GM18861 (cell line): ENCODE measurements around the gene RPL35A.

Experiments
- ATAC-seq: cut with Tn5 transposase; IDR thresholded peaks from one replicate; pipeline ENCODE4 v1.9.1; 2021; ENCODE audit not compliant: unreplicated experiment

RPL35A gene

DNA sequence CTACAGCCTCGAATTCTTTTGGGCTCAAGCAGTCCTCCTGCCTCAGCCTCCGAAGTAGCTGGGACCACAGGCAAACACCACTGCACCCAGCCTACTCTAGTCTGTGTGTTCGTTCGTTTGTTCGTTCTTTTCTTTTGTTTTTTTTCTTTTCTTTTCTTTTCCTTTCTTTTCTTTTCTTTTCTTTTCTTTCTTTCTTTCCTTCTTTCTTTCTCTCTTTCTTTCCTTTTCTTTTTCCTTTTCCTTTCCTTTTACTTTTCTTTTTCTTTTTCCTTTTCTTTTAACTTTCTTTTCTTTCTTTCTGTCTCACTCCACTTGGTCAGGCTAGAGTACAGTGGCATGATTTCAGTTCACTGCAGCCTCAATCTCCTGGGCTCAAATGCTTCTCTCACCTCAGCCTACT, 46.9 kb downstream of the RPL35A start:
- ATAC-seq, result no peak

DNA sequence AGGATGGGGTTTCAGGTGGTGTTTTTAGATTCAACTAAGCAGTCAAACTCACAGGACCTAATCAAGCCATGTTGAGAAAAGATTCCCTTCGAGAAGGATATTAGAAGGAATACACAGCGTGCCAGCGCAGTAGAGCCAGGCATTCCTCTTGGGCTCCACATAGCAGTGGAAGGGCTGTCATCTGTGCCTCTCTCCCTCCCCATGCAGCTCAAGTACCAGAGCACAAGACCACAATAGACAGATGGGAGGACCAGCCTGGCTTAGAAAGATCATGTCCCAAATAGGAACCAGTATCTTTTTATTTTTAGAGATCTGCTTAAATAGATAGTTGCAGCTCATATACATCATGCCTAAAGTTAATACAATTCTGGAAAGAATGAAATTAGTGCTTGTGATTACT, 47.9 kb downstream of the RPL35A start:
- no peak for ATAC-seq
